SK-N-SH treated with all-trans-retinoic acid at 6 μM for 48 hours (cell line): ENCODE measurements around the gene TMEM11.

Source experiments
- CREB5 ChIP-seq: fragments of 250-450 bp; sonication (Bioruptor Pico); IDR thresholded peaks from 2 replicates; pipeline ENCODE4 v1.5.1; 2020; ENCODE audit warnings: low read depth, mild to moderate bottlenecking, moderate library complexity
- CSDC2 ChIP-seq: fragments of 250-450 bp; sonication (Bioruptor Pico); IDR thresholded peaks from 2 replicates; pipeline ENCODE4 v1.5.0; 2020; ENCODE audit warnings: mild to moderate bottlenecking, moderate library complexity
- ESRRG ChIP-seq: fragments of 250-450 bp; sonication (Bioruptor Pico); IDR thresholded peaks from 2 replicates; pipeline ENCODE4 v1.6.1; 2021; ENCODE audit warnings: mild to moderate bottlenecking
- OSR1 ChIP-seq: fragments of 250-450 bp; sonication (Bioruptor Pico); IDR thresholded peaks from 2 replicates; pipeline ENCODE4 v1.8.0; 2022; ENCODE audit warnings: moderate library complexity, mild to moderate bottlenecking, inconsistent platforms
- PATZ1 ChIP-seq: fragments of 250-450 bp; sonication (Bioruptor Pico); IDR thresholded peaks from 2 replicates; pipeline ENCODE4 v1.8.0; 2020; ENCODE audit warnings: mild to moderate bottlenecking, moderate library complexity, borderline replicate concordance
- POU6F1 ChIP-seq: fragments of 250-450 bp; sonication (Bioruptor Pico); IDR thresholded peaks from 2 replicates; pipeline ENCODE4 v1.8.0; 2021; ENCODE audit warnings: low read depth, mild to moderate bottlenecking, moderate library complexity, borderline replicate concordance
- RARB ChIP-seq: fragments of 250-450 bp; sonication (Bioruptor Pico); IDR thresholded peaks from 2 replicates; pipeline ENCODE4 v1.8.0; 2021; ENCODE audit warnings: mild to moderate bottlenecking, moderate library complexity
- SNAI2 ChIP-seq: fragments of 250-450 bp; sonication (Bioruptor Pico); IDR thresholded peaks from 2 replicates; pipeline ENCODE4 v1.5.0; 2020; ENCODE audit warnings: mild to moderate bottlenecking, moderate library complexity
- TCF4 ChIP-seq: fragments of 250-450 bp; sonication (Bioruptor Pico); IDR thresholded peaks from 2 replicates; pipeline ENCODE4 v1.8.0; 2021; ENCODE audit warnings: mild to moderate bottlenecking, moderate library complexity, borderline replicate concordance
- TOX ChIP-seq: fragments of 250-450 bp; sonication (Bioruptor Pico); IDR thresholded peaks from 2 replicates; pipeline ENCODE4 v1.8.0; 2021; ENCODE audit warnings: mild to moderate bottlenecking, moderate library complexity, borderline replicate concordance
- ZC3H10 ChIP-seq: fragments of 250-450 bp; sonication (Bioruptor Pico); IDR thresholded peaks from 2 replicates; pipeline ENCODE4 v1.5.1; 2021; ENCODE audit warnings: mild to moderate bottlenecking, moderate library complexity
- ZFP3 ChIP-seq: fragments of 250-450 bp; sonication (Bioruptor Pico); IDR thresholded peaks from 2 replicates; pipeline ENCODE4 v1.5.0; 2020; ENCODE audit warnings: mild to moderate bottlenecking, moderate library complexity
- ZFP30 ChIP-seq: fragments of 450-650 bp; formaldehyde crosslinking; IDR thresholded peaks from 2 replicates; pipeline ENCODE4 v1.5.0; 2022; ENCODE audit warnings: mild to moderate bottlenecking, moderate library complexity

GRCh38 chr17:21198411-21198810 is 15.6 kb downstream of the TMEM11 start:
- TF ChIP-seq ZFP30 (CRISPR knock-in tag) (no peak), CSDC2 (CRISPR knock-in tag) (no peak), OSR1 (CRISPR knock-in tag) (no peak), PATZ1 (CRISPR knock-in tag) (no peak), ZC3H10 (CRISPR knock-in tag) (no peak), ZFP3 (CRISPR knock-in tag) (no peak), ESRRG (CRISPR knock-in tag) (no peak), TCF4 (no peak), POU6F1 (CRISPR knock-in tag) (no peak), TOX (CRISPR knock-in tag) (no peak), RARB (CRISPR knock-in tag) (no peak), CREB5 (CRISPR knock-in tag) (no peak), SNAI2 (no peak)
